Right atrium auricular region (tissue), 2 donors: ENCODE measurements around the gene FABP2. TPM values are rescaled to one million over a fixed set of nuclear protein-coding genes. Genes with fewer than 3 reads are reported as not detected.
"Not testable (repeated sequence)": the region's sequence is repeated elsewhere in the genome, so short reads cannot be mapped to it uniquely, and the experiment has no call there.

Experiments used
- DNase-seq: peaks from one replicate; pipeline ENCODE4 v3.0.0-alpha.2; 2019; ENCODE audit warnings: low spot score
- H3K27ac ChIP-seq, 2 donors: fragments of 200-600 bp; sonication (generic); 1 replicate in 1 of 2; 2 replicates in 1 of 2; pipeline ENCODE4 v1.5.1; 2016 to 2019
- H3K27me3 ChIP-seq, 2 donors: fragments of 200-600 bp; sonication (generic); one replicate each; pipeline versions ENCODE4 v1.5.1 to v1.6.0; 2017 to 2019
- H3K36me3 ChIP-seq: fragments of 200-600 bp; sonication (generic); one replicate; pipeline ENCODE4 v1.5.1; 2016
- H3K4me1 ChIP-seq, 2 donors: fragments of 200-600 bp; sonication (generic); one replicate each; pipeline versions ENCODE4 v1.5.1 to v1.6.0; 2017 to 2019
- H3K4me3 ChIP-seq, 2 donors: fragments of 200-600 bp; sonication (generic); 1 replicate in 1 of 2; 2 replicates in 1 of 2; pipeline ENCODE4 v1.5.1; 2017 to 2019; ENCODE audit warnings: mild to moderate bottlenecking in 1 of 2, moderate library complexity in 1 of 2
- H3K9me3 ChIP-seq, 2 donors: fragments of 200-600 bp; sonication (generic); one replicate each; pipeline ENCODE4 v1.5.1; 2019
- CTCF ChIP-seq, 2 donors: fragments of 200-600 bp; sonication (generic); IDR thresholded peaks; one replicate each; pipeline ENCODE4 v1.5.1; 2019; ENCODE audit warnings: antibody characterized with exemption in 2 of 2
- total RNA-seq, 2 donors: library from RNA; depleted of rRNA; stranded (reverse); fragments of >200 nt; gene quantifications; one replicate each; pipeline ENCODE4 v1.1.0, GENCODE V29; 2016

FABP2 gene
- total RNA-seq, 2 donors from 2014 or later, result 0.48 TPM; not detected in 1

GRCh38 chr4:119337010-119337409, 15.1 kb upstream of the FABP2 start:
- DNase-seq, result no peak
- Histone ChIP-seq H3K4me3 (no peak overlapping the region), H3K4me1 (no peaks in the 10 kb centered on the region), H3K27ac (no peak overlapping the region), H3K9me3 (no peaks in the 10 kb centered on the region), H3K27me3 (no peaks in the 10 kb centered on the region), H3K36me3 (no peaks in the 10 kb centered on the region)
- TF ChIP-seq CTCF (IDR thresholded peaks at IDR 0.05), result no peak

GRCh38 chr4:119336332-119336979, 14.5 kb upstream of the FABP2 start:
- H3K4me3 ChIP-seq, H3K27me3 ChIP-seq, H3K9me3 ChIP-seq, H3K4me1 ChIP-seq, DNase-seq, H3K27ac ChIP-seq, H3K36me3 ChIP-seq: not testable (repeated sequence)

- no peaks in the 10 kb centered on the region for H3K4me1 ChIP-seq
- no peaks in the 10 kb centered on the region for H3K27me3 ChIP-seq
These were observed 8.1 kb upstream of the FABP2 start for GRCh38 chr4:119329835-119330620.

GRCh38 chr4:119328695-119329094, 6.8 kb upstream of the FABP2 start:
- H3K36me3 ChIP-seq, result no peaks in the 10 kb centered on the region
- H3K4me3 ChIP-seq, result no peak overlapping the region
- TF ChIP-seq CTCF (IDR thresholded peaks at IDR 0.05), result no peak
- H3K4me1 ChIP-seq, result no peaks in the 10 kb centered on the region
- no peak for DNase-seq
- no peak overlapping the region for H3K27ac ChIP-seq
- H3K27me3 ChIP-seq, result no peaks in the 10 kb centered on the region
- no peaks in the 10 kb centered on the region for H3K9me3 ChIP-seq

More at GRCh38 chr4:119329835-119330620, 8.1 kb upstream of the FABP2 start:
- Histone ChIP-seq H3K27ac (no peak overlapping the region), H3K36me3 (no peaks in the 10 kb centered on the region), H3K9me3 (no peaks in the 10 kb centered on the region), H3K4me3 (no peak overlapping the region)
- DNase-seq, result no peak
- TF ChIP-seq CTCF (IDR thresholded peaks at IDR 0.05), result no peak

GRCh38 chr4:119317990-119318389, 3.9 kb downstream of the FABP2 start:
- Histone ChIP-seq H3K27ac (no peak overlapping the region), H3K4me3 (no peak overlapping the region)
- no peak for TF ChIP-seq CTCF (IDR thresholded peaks at IDR 0.05)

GRCh38 chr4:119315036-119315435, 6.9 kb downstream of the FABP2 start:
- no peak for TF ChIP-seq CTCF (IDR thresholded peaks at IDR 0.05)
- no peaks in the 10 kb centered on the region for H3K36me3 ChIP-seq
- H3K27me3 ChIP-seq, result no peaks in the 10 kb centered on the region
- H3K4me3 ChIP-seq, result no peak overlapping the region
- no peak for DNase-seq
- no peak overlapping the region for H3K27ac ChIP-seq
- H3K9me3 ChIP-seq, result no peaks in the 10 kb centered on the region
- H3K4me1 ChIP-seq, result no peaks in the 10 kb centered on the region

More at GRCh38 chr4:119317990-119318389, 3.9 kb downstream of the FABP2 start:
- Histone ChIP-seq H3K27me3 (no peaks in the 10 kb centered on the region), H3K36me3 (no peaks in the 10 kb centered on the region), H3K4me1 (no peaks in the 10 kb centered on the region), H3K9me3 (no peaks in the 10 kb centered on the region)
- no peak for DNase-seq
